ENCODE data around the gene PPP1R12C.
"Not testable (repeated sequence)": the region's sequence is repeated elsewhere in the genome, so short reads cannot be mapped to it uniquely, and the experiment has no call there.

Gene PPP1R12C

DNA sequence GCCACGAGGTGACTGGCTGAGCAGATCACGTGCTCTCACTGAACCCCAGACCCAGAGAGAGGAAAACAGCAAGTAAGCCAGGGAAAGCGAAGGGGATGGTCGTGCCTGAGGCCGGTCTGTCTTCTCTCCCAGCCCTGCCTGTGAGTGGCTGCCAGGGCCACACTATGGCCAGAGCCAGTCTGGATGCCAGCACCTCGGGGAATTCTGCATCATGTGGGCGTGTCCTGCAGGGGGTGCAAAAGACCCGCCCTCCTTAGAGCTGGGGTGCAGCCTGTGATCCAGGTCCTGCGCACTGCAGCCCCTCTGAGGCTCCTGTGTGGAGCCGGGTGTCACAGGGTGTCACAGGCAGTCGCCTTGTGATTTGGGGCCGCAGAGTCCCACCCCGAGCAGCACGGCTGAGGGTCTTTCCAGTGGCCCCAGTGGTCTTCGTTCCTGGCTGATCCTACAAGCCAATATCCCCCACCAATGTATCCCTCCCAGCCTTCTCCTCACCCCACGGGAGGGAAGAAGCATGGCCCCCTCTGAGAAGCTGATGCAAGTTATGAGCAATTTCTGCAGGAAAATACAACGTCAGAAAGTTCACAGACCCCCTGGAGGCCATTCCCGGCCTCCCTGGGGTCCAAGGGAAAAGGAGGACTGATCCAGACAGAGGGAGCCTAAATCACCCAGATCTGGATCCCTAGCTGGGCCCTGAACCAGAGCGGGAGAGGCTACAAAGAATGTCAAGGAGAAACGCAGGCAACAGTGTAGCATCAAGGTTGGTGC, 7.7 kb downstream of the PPP1R12C start:
- DNase-seq: no peak

- DNase-seq: not testable (repeated sequence)
Observed at GRCh38 chr19:55107252-55107651, 10.2 kb downstream of the PPP1R12C start.

DNA sequence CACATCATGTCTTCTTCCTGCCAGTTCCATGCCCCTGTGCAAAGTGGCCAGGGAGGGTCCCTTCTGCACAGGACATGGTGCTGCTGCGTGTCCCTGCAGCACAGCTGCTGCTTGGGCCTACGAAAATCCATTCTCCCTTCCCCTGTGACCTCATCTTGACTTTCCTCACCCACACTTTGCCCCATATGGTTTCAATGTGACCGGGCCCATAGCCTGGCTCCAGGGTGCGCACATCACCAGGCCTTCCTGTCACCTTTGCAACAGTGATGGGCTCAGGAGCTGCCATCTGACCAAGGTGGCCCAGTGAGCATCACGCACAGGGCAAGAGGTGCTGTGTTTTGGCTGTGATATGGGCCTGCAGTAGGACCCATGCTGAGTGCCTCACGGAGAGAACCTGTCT, 10.8 kb downstream of the PPP1R12C start:
- DNase-seq: no peak

GRCh38 chr19:55105237-55105636, 12.2 kb downstream of the PPP1R12C start:
- no peak for DNase-seq

DNA sequence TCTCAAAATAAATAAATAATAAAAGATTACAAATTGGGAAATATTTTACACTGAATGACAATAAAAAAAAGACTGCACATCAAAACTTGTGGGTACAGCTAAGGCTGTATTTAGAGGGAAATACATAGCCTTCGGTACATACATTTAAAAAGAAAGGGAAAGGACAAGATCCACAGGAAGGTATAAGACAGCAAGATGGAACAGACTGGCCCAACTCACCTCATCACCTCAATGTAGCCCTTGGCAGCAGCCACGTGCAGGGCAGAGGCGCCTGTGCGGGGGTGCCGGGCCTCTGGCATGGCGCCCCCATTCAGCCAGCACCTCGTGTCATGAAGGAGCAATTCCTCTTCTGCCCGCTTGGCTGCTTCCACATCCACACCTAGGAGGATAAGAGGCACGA, 14.2 kb downstream of the PPP1R12C start:
- DNase-seq: no peak

- no peak for DNase-seq
Observed at GRCh38 chr19:55101261-55101660, 16.2 kb downstream of the PPP1R12C start.

DNA sequence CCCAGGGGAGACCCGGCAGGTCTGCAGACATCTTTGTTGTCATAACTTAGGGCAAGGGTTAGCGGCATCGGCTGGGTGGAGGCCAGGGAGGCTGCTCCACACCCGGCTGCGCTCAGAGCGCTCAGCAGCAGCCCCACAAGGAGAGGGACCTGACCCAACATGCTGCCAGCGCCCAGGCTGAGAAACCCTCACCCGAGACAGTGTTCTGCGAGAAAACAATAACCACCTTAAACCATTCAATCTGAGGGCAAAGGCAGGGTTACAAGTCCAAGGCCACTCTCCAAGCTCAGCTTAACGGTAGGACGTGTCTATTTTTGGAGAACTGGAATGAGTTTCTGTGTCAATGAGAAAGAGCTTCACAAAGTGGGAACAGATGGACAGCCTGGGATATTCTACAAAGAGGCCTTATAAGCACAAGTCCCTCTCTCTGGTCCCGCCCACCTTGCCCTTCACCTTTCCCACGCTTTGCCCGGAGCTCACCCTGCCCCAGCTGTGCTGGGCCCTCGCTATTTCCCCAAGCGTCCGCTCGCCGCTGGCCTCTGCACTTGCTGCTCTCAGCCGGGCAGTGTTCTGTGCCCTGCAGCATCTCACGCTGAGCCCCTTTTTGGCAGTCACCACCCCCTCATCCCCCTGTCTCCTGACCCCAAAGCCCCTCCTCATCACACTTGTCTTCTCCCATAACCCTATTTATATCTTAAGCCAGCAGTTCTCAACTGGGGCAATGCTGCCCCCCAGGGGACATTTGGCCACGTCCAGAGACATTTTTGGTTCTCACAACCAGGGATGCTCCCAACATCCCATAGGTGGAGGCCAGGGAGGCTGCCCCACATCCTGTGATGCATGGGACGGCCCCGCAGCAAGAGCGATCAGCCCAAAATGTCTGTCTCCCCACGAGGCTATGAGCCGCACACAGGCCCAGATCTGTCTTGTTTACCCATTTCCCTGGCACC, 17.6 kb downstream of the PPP1R12C start:
- DNase-seq: peak; percentile 39

GRCh38 chr19:55098716-55099556, 18.5 kb downstream of the PPP1R12C start:
- no peak for DNase-seq

- peak; percentile 79 for DNase-seq
Observed at GRCh38 chr19:55097864-55098715, 19.3 kb downstream of the PPP1R12C start.

GRCh38 chr19:55096061-55096701, 21.3 kb downstream of the PPP1R12C start:
- DNase-seq: no peak

DNA sequence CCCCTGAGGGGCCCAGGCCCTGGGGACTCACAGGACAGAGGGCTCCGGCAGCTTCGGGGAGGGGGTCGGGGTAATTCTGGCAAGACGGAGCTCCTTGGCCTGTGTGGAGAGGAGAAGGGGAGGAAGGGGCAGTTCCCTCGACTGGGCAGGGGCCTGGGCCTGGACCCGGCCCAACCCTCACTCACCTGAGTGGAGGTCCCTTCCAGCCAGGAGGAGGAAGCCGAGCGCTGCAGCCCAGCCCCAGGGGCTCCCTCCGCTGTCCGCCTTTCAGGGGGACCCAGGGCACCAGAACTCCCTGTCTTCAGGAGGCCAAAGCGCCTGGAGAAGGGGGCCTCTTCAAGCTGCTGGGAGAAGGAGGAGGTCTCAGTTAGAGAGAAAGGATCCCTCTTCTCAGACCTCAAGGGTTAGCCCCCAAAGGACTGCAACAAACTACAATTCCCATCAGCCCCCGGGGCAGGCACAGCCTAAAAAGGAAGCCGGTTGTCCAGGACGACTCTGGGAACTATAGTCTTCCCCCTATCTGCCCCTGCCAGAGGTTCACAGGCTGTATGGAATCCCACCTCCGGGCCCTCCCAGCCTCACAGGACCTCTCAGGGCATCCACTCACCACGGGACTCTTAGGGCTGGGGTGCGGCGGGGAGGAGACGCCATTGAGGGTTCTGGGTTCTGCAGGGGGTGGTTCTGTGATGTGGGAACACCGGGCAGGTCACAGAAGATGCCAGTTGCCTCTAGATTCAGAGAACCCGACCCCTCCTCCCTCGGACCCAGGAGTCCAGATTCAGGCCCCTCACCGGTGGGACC, 22.0 kb downstream of the PPP1R12C start:
- peak; percentile 45 for DNase-seq

DNA sequence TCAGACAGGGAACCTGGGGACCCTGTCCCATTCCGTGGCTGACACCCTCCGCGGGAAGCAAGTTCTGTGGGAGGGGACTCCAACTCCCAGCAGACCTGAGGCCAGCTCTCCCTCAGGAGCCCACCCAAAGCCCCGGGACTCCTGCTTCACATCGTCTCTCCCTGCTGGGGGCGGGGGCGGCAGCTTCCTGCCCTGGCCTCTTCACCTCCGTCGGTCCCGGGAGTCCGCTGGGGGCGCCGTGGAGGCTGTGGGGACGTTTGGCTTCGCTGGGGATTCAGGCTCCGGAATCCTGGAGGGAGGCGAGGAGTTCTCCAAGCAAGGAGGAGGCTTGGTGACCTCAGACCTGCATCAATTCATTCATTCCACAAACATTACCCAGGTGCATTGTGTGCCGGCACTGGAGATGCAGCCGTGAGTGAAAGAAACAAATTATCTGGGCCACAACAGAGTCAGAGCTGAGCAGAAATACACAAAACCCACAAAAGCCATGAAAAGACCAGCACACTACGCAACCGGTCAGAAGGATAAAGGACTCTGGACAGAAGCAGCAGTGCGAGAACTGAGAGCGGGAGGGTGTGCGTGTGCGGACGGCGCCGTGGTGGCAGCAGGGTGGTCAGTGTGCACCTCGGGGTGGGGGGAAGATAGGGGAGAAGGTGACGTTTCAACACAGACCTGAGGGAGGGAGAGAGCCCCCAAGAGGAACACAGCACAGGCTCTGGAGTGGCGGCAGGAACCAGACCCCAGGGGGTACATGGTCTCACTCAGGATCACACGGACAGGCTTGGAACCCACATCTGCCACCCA, 22.8 kb downstream of the PPP1R12C start:
- no peak for DNase-seq

DNA sequence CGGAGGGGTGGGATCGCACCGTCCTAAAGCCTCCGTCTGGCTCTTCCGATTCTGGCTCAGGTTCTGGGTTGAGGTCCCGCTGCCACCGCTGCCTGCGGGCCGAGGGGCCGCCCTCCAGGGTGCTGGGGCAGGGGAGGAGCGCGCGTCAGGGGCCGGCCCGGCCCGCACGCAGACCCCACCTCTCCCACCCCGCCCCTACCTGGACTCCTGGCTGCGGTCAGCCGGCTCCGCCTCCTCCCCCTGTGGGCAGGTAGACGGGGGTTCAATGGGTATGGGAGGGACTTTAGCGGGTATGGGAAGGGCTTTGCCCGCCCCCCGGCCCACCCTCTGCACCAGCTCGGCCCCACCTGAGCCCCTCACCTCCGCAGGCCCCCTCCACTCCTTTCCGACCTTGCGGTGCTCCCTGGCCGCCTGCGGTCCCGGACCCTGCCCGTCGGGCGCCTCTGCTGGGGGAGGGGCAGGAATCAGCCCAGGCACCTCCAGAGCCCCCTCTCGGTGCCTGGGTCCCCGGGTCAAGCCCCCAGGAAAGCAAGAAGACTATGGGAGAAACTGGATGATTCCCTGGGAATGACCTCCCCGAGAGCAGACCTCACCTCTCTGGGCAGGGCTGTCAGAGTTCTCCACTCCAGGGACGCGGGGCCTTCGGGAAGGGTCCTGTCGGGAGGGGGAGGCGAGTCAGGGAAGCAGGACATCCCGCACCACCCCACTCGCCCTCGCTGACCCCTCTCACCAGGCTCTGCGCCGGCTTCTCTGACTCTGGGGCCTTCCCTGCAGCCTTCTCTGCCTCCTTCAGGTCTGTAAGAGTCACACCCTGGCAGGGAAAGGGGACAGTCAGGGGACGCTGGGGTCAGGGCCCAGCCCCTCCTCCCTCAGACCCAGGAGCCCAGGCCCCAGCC, 24.8 kb downstream of the PPP1R12C start:
- no peak for DNase-seq

- no peak for DNase-seq
Observed at GRCh38 chr19:55091955-55092354, 25.5 kb downstream of the PPP1R12C start.

DNA sequence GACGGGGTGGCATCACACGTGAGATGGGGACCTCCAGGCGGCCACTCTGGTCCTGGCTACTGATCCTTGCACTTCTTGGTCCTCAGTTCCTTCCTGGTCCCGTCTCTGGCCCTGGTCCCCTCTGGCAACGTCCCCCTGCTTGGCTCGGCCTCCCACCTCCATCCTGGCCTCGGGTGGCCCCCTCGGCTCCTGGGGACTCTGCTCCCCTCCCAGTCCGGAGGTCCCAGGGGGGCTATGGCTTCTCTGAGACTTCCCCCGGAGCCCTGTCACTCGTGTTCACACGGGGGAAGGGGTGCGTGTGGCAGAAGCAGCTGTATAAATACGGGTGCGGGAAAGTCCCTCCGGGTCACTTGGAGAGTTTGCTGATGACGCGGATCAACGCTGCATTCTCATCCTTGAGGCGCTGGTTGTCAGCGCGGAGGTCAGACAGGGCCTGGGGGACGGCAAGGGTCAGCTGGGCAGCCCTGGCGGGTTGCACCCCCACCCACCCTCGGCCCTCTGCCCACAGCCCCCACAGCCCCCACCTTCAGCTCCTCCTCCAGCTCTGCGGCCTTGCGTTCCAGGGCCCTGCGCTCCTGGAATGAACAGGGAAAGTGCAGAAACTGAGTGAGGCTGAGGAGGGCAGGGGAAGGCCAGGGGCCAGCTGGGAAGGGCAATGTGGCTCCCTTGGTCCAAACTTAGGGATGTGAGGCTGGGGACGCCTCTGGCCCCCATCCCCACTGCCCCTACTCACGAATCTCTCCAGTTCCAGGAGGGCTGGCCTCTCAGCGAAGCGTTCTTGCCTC, 26.1 kb downstream of the PPP1R12C start:
- no peak for DNase-seq

DNA sequence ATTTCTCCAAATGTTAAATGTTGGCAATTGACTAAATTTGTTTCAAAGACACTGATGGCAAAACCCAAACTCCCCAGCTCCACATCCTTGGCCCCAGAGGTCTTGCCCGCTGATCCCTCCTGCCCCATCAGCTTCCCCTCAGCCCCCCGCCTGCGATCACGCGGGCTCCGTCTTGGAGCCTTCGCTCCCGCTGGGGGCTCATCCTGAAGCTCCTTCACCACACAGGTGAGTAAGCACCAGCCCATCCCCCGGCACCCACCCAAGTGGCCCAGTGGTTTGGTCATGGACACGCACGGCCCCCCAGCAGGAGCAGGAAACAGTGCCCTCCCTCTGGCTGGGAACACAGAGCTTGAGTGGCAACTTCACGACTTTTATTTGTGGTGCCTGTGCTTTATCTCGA, 26.9 kb downstream of the PPP1R12C start:
- DNase-seq: no peak

DNA sequence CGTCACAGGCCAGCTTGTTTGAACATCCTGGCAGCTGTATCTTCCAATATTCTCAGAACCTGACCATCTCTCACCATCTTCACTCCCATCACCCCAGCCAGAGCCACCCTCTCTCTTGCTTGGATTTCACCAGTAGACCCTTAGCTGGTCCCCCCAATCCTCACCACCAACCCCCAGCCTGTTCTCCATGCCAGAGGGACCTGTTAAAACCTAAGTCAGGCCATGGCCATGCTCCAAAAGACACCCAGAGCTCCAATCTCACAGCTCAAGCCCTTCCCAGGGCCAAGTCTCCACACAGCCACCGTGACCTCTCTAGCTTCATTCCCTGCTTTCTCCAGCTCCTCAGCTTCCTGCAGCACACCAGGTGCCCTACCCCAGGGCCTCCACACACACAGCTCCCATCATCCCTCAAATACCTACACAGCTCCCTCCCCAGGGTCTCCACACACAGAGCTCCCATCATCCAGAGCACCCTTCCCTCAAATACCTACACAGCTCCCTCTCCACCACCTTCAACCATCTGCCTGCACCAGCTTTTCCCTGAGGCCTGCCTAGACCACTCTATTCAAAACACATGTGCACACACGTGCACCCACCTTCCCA, 28.0 kb downstream of the PPP1R12C start:
- DNase-seq: no peak
